ENCODE results near the gene RNASEH1.
"Not testable (repeated sequence)": the region's sequence is repeated elsewhere in the genome, so short reads cannot be mapped to it uniquely, and the experiment has no call there.

The RNASEH1 gene

DNA sequence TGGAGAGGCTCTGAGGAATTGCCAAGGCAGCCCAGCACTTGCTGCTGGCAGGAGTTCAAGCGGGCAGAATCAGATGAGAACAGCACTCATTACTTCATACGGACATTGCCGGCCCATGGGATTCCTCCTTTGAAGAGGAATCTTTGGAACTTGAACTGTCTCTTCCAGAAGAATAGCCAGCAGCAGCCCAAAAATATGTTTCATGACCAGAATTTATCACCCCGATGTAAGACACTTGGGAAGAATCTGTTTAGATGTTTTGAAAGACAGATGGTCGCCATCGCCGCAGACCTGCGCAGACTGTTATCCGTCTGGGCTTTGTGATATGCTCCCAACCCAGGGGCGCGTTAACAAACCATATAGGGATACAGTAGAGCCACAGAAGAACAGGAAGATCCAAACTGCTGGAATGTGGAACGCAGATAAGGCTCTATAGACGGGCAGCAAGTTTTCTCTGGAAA is 35.1 kb downstream of the RNASEH1 start:
- Mint-ChIP-seq H3K27ac (peak overlapping the region; percentile 16), H3K9me3 (ENCODE audit: low read depth) (no peaks in the 10 kb centered on the region), H3K36me3 (peaks cover 2% of the 10 kb centered on the region), H3K27me3 (no peaks in the 10 kb centered on the region), H3K4me3 (no peak overlapping the region), H3K4me1 (ENCODE audit: low read depth) (peaks cover 28% of the 10 kb centered on the region)

DNA sequence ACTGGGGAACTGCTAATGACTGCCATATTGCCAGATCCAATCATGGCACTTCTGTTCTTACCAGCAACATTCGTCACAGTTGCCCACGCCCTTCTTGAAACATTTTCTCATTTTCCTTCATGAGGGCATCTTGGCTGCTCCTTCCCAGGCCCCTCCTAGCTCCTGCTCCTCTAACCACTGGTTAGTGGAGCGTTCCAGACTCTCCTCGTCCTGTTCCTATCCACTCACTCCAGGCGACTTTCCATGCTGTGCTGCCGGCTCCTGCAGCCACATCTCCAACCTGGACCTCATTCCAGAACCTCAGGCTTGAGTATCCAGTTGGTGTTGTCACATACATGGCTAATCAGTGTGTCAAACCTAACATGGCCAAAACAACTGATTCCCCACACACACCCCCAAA is 37.5 kb downstream of the RNASEH1 start:
- Mint-ChIP-seq H3K36me3 (peaks cover 6% of the 10 kb centered on the region), H3K9me3 (ENCODE audit: low read depth) (peaks cover 3% of the 10 kb centered on the region), H3K27me3 (no peaks in the 10 kb centered on the region), H3K27ac (peak overlapping the region; percentile 95), H3K4me1 (ENCODE audit: low read depth) (peaks cover 36% of the 10 kb centered on the region), H3K4me3 (peak overlapping the region; percentile 98)

DNA sequence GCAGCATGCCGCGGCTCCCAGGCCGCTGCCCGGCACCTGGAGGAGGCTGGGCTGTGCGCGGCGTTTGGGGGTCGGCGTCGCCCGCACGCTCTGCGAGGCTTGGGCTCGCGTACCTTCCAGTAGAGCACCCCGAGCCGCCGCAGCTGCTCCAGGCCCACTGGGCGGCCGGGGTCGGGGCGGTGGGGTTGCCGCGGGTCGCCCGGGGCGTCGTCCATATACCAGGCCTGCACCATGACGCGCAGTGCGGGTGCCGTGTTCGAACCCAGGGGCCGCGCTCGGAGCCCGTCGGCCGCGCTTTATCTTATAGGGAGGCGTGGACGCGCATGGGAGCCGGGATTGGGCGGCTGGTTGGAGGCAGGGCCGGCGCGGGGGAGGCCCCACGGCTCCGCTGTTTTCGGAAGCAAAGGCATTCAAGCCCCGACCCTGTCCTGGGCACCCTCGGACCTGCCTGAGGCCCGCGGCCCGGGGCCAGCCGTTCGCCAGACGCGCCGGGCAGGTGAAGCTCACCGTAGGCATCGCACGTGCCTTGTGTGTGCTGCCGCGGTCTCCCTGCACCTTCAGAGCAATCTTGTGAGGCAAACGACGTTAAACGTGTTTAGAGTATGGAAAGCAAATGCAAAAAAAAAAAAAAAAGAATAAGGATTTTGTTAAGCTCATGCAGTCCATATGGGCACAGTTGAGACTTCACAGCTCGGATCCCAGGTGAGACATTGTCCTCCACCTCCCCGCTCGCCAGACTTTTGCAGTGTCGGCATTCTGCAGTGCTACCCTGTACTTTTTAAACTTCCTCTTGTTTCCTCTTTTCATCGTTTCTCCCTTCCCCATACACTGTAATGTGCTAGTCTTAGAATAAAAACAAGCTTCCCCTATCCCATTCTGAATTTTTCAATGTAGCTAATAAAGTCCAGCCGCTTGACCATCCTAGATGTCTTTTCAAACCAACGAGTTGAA is 38.6 kb downstream of the RNASEH1 start, which contains the start of gene ADI1:
ADI1 (minus strand) TSS at position 277 of the 951 bp plus-strand sequence; CDS start at position 233, 44 bp downstream.
- Mint-ChIP-seq H3K27me3 (no peaks in the 10 kb centered on the region), H3K36me3 (peaks cover 7% of the 10 kb centered on the region), H3K9me3 (ENCODE audit: low read depth) (peaks cover 5% of the 10 kb centered on the region), H3K27ac (peak within 1 kb of the TSS; percentile 95), H3K4me1 (ENCODE audit: low read depth) (peaks cover 36% of the 10 kb centered on the region), H3K4me3 (peak within 1 kb of the TSS; percentile 98)

DNA sequence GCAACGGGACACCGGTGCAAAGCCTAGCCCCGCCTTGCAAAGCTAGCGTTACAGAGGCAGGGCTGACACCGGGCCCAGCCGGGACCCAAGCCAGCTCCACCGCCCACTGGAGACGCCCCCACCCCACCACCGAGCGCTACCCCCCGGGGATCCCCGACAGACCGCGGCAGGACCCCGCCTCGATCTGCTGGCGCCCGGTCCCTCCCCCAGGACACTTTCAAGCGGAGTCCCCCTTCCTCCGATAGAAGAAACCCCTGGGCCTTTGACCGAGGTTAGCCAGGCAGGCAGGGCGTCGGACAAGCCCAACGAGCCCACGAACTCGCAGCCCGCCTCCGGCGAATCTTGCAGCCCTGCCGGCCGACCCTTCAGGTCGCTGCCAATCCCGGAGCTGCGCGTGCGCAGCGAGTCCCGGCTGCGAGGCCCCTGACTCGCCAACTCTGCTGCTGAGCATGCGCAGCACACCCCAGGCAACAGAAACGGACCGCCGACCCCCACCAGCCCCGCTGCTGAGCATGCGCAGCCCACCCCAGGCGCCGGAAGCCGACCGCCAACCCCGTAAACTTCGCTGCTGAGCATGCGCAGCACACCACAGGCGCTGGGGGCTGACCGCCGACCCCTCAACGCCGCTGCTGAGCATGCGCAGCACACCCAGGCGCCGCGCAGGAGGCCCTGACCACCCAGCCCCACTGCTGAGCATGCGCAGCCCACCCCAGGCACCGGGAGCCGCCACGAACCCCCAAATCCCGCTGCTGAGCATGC is 39.5 kb downstream of the RNASEH1 start:
- H3K36me3 Mint-ChIP-seq = peaks cover 16% of the 10 kb centered on the region
- H3K27me3 Mint-ChIP-seq = no peaks in the 10 kb centered on the region

DNA sequence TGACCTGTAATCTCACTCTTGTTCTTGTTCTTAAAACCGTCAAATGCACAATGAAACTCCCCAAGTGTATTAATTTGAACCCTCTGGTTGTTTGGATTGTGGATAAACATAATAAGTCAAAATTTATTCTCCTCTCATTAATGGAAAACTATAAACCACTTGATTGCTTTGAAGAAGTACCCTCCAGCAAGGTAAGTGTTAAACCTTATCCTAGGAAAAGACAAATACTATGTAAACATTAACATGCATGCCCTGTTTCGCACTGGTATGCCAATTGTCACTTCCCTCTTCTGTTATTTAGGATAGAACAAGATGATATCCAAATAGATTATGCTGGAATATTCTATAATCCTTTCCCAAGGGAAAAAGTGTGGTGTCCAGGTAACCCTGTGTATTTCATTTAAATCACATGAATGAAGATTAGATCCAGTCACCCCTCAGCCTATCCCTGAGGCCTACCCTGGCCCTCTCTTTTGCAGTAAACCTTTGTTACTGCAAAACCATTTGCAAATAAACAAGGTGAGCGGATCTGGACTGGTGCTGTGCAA is 40.1 kb downstream of the RNASEH1 start:
- no peaks in the 10 kb centered on the region for H3K27me3 Mint-ChIP-seq
- peaks cover 21% of the 10 kb centered on the region for H3K36me3 Mint-ChIP-seq
- H3K4me3 Mint-ChIP-seq = peak overlapping the region; percentile 90
- peak overlapping the region; percentile 86 for H3K27ac Mint-ChIP-seq
- peaks cover 5% of the 10 kb centered on the region for H3K9me3 Mint-ChIP-seq (ENCODE audit: low read depth)
- H3K4me1 Mint-ChIP-seq (ENCODE audit: low read depth) = peaks cover 36% of the 10 kb centered on the region

More for the DNA sequence above, 39.5 kb downstream of the RNASEH1 start:
- peaks cover 5% of the 10 kb centered on the region for H3K9me3 Mint-ChIP-seq (ENCODE audit: low read depth)
- peaks cover 36% of the 10 kb centered on the region for H3K4me1 Mint-ChIP-seq (ENCODE audit: low read depth)
- peak overlapping the region; percentile 90 for H3K4me3 Mint-ChIP-seq
- peak overlapping the region; percentile 86 for H3K27ac Mint-ChIP-seq

DNA sequence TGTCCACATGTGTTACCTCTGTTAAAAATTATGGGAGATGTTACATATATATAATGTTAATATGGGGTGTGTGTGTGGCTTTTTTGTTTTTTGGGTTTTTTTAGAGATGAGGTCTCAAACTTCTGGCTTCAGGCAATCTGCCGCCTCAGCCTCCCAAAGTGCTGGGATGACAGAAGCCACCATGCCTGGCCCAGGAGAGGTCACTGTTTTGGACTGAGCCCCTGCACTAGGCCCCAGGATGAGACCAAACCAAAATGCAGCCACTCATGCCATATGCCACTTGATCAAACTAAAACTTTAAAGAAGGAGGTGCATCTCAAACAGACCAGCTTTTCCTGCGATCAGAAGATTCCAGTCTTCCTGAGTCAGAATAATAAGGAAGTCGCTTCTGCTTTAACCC is 41.3 kb downstream of the RNASEH1 start:
- H3K9me3 Mint-ChIP-seq (ENCODE audit: low read depth) = peaks cover 5% of the 10 kb centered on the region
- H3K36me3 Mint-ChIP-seq = peaks cover 26% of the 10 kb centered on the region
- peak overlapping the region; percentile 65 for H3K4me3 Mint-ChIP-seq
- no peak overlapping the region for H3K27ac Mint-ChIP-seq
- H3K27me3 Mint-ChIP-seq = no peaks in the 10 kb centered on the region
- peaks cover 31% of the 10 kb centered on the region for H3K4me1 Mint-ChIP-seq (ENCODE audit: low read depth)

DNA sequence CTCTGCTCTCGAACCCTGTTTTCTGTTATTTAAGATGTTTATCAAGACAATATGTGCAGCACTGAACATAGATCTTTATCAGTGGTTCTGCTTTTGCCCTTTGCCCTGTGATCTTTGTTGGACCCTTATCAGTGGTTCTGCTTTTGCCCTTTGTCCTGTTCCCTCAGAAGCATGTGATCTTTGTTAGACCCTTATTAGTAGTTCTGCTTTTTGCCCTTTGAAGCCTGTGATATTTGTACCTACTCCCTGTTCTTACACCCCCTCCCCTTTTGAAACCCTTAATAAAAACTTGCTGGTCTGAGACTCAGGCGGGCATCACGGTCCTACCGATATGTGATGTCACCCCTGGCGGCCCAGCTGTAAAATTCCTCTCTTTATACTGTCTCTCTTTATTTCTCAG is 42.7 kb downstream of the RNASEH1 start:
- not testable (repeated sequence) for H3K27me3 Mint-ChIP-seq
- peaks cover 40% of the 10 kb centered on the region for H3K36me3 Mint-ChIP-seq
- peak overlapping the region; percentile 22 for H3K27ac Mint-ChIP-seq

DNA sequence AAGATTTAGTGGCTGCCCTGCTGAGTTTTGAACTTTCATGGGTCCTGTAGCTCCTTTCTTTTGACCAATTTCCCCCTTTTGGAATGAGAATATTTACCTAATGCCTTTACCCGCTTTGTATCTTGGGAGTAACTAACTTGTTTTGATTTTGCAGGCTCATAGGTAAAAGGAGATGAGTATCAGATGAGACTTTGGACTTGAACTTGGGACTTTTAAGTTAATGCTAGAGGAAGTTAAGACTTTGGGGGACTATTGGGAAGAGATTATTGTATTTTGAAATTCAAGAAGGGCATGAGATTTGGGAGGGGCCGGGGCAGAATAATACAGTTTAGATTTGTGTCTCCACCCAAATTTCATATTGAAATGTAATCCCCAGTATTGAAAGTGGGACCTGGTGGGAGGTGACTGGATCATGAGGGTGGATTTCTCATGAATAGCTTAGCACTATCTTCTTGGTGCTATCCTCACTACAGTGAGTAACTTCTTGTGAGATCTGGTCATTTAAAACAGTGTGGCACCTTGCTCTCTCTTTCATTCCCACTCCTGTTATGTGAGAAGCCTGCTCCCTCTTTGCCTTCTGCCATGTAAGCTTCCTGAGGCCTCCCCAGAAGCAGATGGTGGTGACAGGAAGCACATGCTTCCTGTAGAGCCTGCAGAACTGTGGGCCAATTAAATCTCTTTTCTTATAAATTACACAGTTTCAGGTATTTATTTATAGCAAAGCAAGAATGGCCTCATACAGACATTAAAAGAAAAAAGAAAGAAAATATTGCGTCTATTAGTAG is 44.9 kb downstream of the RNASEH1 start:
- Mint-ChIP-seq H3K4me3 (no peak overlapping the region), H3K36me3 (peaks cover 46% of the 10 kb centered on the region), H3K27me3 (no peaks in the 10 kb centered on the region), H3K4me1 (ENCODE audit: low read depth) (peaks cover 9% of the 10 kb centered on the region), H3K9me3 (ENCODE audit: low read depth) (peaks cover 15% of the 10 kb centered on the region), H3K27ac (no peak overlapping the region)

More for the DNA sequence above, 42.7 kb downstream of the RNASEH1 start:
- H3K9me3 Mint-ChIP-seq (ENCODE audit: low read depth) = peaks cover 11% of the 10 kb centered on the region
- peaks cover 19% of the 10 kb centered on the region for H3K4me1 Mint-ChIP-seq (ENCODE audit: low read depth)
- H3K4me3 Mint-ChIP-seq = not testable (repeated sequence)

DNA sequence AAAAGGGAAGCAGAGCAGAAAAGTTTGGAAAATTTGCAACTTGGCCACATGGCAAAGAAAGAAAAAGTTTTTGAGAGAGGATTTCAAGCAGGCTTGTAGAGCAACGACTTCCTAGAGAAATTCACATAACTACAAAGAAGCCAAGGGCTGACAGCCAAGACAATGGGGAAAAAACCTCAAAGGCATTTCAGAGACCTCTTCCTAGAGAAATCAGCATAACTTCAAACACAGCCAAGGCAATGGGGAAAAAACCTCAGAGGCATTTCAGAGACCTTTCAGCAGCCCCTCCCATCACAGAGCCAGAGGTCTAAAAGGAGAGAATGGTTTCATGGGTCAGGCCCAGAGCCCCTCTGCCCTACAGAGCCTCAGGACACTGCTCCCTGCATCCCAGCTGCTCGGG is 46.0 kb downstream of the RNASEH1 start:
- Mint-ChIP-seq H3K27me3 (no peaks in the 10 kb centered on the region), H3K9me3 (ENCODE audit: low read depth) (peaks cover 15% of the 10 kb centered on the region), H3K4me3 (no peak overlapping the region), H3K27ac (no peak overlapping the region), H3K4me1 (ENCODE audit: low read depth) (no peaks in the 10 kb centered on the region), H3K36me3 (peaks cover 54% of the 10 kb centered on the region)

DNA sequence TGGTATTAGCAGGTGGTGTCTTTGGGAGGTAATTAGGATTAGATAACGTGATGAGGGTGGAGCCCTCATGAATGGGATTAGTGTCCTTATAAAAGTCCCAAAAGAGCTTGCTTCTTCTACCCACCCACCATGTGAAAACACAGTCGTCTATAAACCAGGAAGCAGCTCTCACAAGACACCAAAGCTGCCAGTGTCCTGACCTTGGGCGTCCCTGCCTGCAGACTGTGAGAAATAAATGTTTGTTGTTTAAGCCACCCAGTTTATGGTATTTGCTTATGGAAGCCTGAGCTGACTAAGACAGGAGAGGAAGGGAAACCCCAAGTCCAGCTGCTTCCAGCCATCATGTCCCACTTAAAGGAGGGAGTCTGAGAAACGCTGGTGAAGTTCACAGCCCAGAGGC is 52.4 kb downstream of the RNASEH1 start:
- Mint-ChIP-seq H3K9me3 (ENCODE audit: low read depth) (peaks cover 5% of the 10 kb centered on the region), H3K27me3 (no peaks in the 10 kb centered on the region), H3K4me3 (no peak overlapping the region), H3K4me1 (ENCODE audit: low read depth) (no peaks in the 10 kb centered on the region), H3K36me3 (peaks cover 39% of the 10 kb centered on the region), H3K27ac (no peak overlapping the region)

DNA sequence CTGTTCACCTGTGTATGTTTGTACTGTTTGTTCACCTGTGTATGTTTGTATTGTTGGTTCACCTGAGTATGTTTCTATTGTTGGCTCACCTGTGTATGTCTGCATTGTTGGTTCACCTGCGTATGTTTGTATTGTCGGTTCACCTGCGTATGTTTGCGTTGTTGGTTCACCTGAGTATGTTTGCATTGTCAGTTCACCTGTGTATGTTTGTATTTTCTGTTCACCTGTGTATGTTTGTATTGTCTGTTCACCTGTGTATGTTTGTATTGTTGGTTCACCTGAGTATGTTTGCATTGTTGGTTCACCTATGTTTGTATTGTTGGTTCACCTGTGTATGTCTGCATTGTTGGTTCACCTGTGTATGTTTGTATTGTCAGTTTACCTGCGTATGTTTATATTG is 53.4 kb downstream of the RNASEH1 start:
- no peaks in the 10 kb centered on the region for H3K27me3 Mint-ChIP-seq
- H3K4me1 Mint-ChIP-seq (ENCODE audit: low read depth) = no peaks in the 10 kb centered on the region
- peaks cover 5% of the 10 kb centered on the region for H3K9me3 Mint-ChIP-seq (ENCODE audit: low read depth)
- H3K27ac Mint-ChIP-seq = no peak overlapping the region
- H3K36me3 Mint-ChIP-seq = peaks cover 36% of the 10 kb centered on the region
- H3K4me3 Mint-ChIP-seq = no peak overlapping the region

DNA sequence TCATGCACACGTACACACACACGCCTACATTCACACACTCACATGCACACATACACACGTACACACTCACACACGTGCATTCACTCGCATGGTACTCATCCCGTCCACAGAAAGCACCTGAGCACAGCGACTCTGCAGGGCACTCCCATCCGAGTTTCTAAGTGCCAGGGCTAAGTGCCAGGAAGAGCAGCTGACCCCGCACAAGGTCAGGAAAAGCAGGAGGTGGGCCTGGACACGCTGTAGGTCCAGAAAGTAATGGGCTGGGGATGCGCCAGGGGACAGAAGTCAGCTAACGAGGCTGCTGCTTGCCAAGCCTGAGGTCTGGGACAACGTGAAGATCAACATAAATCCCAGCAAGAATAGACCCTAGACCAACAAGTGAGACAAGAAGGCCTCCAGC is 54.6 kb downstream of the RNASEH1 start:
- H3K27me3 Mint-ChIP-seq = no peaks in the 10 kb centered on the region
- H3K4me3 Mint-ChIP-seq = no peak overlapping the region
- H3K4me1 Mint-ChIP-seq (ENCODE audit: low read depth) = no peaks in the 10 kb centered on the region
- no peak overlapping the region for H3K27ac Mint-ChIP-seq
- peaks cover 3% of the 10 kb centered on the region for H3K9me3 Mint-ChIP-seq (ENCODE audit: low read depth)
- peaks cover 36% of the 10 kb centered on the region for H3K36me3 Mint-ChIP-seq

DNA sequence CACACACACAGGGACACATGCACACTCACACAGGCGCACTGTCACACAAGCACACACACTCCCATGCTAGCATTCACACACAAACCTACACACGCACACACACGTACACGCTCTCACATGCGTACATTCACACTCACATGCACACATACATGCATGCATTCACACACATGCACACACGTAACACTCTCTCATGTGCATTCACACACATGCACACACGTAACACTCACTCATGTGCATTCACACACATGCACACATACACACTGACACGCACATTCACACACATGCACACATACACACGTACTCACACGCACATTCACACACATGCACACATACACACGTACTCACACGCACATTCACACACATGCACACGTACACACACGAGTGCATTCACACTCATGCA is 55.1 kb downstream of the RNASEH1 start:
- no peak overlapping the region for H3K4me3 Mint-ChIP-seq
- H3K27ac Mint-ChIP-seq = no peak overlapping the region
- no peaks in the 10 kb centered on the region for H3K9me3 Mint-ChIP-seq (ENCODE audit: low read depth)
- no peaks in the 10 kb centered on the region for H3K4me1 Mint-ChIP-seq (ENCODE audit: low read depth)
- peaks cover 34% of the 10 kb centered on the region for H3K36me3 Mint-ChIP-seq
- H3K27me3 Mint-ChIP-seq = no peaks in the 10 kb centered on the region

DNA sequence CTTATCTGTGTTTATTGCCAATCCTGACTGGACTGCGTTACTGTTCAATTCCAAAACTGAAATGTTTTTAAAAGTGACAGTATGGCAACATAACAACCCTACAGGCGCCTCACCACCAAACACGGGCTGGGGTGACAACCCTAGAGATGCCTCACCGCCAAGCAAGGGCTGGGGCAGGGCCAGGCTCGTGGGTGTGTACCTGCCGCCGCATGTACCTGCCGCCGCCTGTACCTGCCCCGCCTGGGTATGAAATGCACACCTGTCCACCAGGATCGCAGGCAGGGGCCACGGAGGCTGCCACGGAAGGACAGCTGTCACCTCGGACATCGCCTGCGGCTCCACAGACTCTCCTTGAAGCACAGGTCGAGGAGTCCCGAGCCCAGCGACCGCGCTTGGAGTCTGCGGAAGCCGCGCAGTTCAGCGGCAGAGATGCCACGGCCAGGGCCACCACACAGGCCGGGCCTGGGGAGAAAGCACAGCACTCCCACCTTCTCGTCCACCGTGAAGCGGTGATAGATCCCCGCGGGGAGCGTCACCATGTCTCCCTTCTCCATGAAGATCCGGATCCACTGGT is 57.7 kb downstream of the RNASEH1 start:
- no peak overlapping the region for H3K4me3 Mint-ChIP-seq
- no peak overlapping the region for H3K27ac Mint-ChIP-seq
- H3K27me3 Mint-ChIP-seq = no peaks in the 10 kb centered on the region

More for the DNA sequence above, 57.7 kb downstream of the RNASEH1 start:
- H3K9me3 Mint-ChIP-seq (ENCODE audit: low read depth) = no peaks in the 10 kb centered on the region
- peaks cover 24% of the 10 kb centered on the region for H3K36me3 Mint-ChIP-seq
- H3K4me1 Mint-ChIP-seq (ENCODE audit: low read depth) = no peaks in the 10 kb centered on the region
